Sciatic nerve (tissue), 2 donors: ENCODE measurements around the gene ING5. TPM values are rescaled to one million over a fixed set of nuclear protein-coding genes. Genes with fewer than 3 reads are reported as not detected.

Experiments
- ATAC-seq: fragments of 200-7000 bp; cut with Tn5 transposase; one replicate; pipeline ENCODE4 v1.9.1; 2020; ENCODE audit warnings: mild to moderate bottlenecking, moderate library complexity
- DNase-seq: peaks from one replicate; pipeline ENCODE4 v3.0.0-alpha.2; 2020; ENCODE audit warnings: low spot score
- intact Hi-C: fragments of 100-400 bp; cut with DNase I; formaldehyde crosslinking; loops from one replicate; pipeline ENCODE4 v1.14.2; 2022
- total RNA-seq: library from RNA; stranded (reverse); fragmentation: NEBNext Ultra II Directional; extraction: Animal tissue kit (Norgen Biotek cat#: 25700); gene quantifications from one replicate; pipeline ENCODE4 v1.2.1, GENCODE V29; 2021
- donor health status: DM: no; HTN: no; CAD: no.
- donor health status: DM: no; HTN: no; CAD: no.

The ING5 gene
- total RNA-seq, 1 donor from 2014 or later: 46.1 TPM

DNA sequence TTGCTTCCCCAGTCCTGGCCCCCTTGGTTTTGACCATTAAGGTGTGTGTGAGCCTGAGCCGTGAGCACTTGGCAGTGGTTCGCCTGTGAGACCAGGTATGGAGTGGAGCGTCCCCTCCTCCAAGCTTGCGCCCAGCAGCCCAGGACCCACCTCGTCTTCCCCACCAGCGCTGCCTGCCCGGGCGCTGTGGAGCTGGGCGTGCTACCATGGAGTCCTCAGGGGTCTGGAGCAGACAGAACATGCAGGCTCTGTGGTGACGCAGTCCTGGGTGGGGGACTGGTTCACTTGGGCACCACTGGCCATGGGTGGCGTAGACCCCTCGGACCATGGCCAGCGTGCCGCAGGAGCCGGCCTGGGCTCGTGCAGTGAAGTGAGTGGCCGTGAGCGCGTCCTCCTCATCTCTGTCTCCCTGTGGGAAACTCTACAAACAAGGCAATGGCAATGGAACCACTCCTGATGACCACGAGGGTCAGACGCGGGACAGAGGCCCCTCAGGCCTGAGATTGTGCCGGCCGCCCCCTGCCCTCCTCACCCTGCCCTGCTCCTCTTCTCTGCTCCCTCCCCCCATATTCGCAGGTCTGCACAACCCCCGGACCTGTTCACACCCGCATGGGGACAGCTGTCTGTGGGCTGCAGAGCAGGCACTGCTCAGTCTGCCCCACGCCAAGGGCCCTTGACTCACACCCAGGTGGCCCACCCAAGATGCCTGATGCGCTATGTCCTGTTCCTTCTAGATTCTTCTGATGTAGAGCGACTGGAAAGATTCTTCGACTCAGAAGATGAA lies 30.2 kb upstream of the ING5 start:
- intact Hi-C loops: no loop called here
- DNase-seq (no peak), ATAC-seq (peak; percentile 15)

DNA sequence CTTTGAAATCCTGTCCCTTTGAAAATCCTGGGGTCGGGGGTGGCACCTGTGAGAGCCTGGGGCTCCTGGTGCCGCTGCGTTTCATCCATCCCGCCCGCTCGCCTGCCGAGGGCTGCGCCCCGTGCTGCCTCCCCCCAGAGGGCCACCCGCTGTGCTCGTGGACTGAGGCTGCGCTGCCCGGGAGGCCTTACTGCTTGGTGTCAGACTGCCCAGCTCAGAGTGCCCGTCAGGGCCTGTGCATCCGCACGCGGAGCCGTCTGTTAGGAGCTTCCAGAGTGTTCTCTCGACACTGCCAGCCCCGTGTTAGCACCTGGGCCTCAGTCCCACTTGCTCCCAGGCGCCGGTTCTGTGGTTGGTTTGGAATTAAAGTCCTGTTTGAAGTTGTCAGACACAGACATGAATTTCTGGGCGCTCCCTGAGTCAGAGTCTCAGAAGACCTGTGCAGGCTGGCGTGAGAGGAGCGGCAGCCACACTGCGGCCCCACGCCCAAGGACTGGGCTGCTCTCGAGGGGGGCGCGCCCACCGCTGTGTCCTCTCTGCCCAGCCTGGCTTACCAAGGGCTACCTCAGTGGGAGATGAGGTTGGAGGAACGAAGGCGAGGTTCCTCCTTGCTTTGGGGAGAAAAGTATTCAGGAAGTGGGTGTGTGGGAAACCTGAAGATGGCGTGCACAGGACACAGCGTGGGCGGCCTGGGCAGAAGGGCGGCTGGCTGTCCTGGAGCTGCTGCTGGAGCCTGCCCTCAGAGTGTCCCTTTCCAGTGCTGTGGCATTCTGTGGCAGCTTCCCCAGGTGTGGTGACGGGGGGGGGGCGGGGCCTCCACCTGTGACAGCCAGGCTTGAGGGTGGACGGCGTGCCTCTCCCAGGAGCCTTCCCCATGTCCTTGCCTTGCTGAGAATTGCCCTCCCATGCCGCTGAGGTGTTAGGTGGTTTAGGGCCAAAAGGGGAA lies 29.3 kb upstream of the ING5 start:
- no peak for ATAC-seq
- DNase-seq: no peak
- intact Hi-C loops: no loop called here

- ATAC-seq: no peak
- DNase-seq: no peak
- intact Hi-C loops: no loop called here
Observed at GRCh38 chr2:241673189-241673663, 28.6 kb upstream of the ING5 start.

GRCh38 chr2:241673797-241674725 lies 27.8 kb upstream of the ING5 start:
- DNase-seq (no peak), ATAC-seq (no peak)
- intact Hi-C loops: no loop called here

DNA sequence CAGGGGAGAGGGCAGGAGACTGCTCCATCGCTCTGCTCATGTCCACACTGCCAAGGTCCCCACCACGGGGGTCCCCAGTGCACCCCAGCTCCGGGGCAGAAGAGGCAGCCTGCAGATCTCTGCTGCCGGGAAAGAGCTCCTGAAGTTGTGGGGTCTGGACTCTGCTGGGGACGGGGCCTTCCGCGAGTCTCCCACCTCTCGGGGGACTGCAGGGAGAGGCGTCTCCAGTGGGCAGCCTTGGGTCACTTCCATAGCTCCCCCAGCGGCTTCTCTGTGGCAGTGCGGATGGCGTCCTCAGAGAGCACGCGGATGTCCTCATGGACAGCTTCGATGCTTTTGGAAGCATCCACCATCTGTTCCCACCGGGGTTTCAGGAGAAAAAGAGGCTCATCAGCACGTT lies 26.0 kb upstream of the ING5 start:
- no peak for ATAC-seq

GRCh38 chr2:241676665-241677064 lies 25.2 kb upstream of the ING5 start:
- intact Hi-C loops: no loop called here
- ATAC-seq (no peak), DNase-seq (no peak)

More for the DNA sequence above, 26.0 kb upstream of the ING5 start:
- no peak for DNase-seq
- intact Hi-C loops: no loop called here

DNA sequence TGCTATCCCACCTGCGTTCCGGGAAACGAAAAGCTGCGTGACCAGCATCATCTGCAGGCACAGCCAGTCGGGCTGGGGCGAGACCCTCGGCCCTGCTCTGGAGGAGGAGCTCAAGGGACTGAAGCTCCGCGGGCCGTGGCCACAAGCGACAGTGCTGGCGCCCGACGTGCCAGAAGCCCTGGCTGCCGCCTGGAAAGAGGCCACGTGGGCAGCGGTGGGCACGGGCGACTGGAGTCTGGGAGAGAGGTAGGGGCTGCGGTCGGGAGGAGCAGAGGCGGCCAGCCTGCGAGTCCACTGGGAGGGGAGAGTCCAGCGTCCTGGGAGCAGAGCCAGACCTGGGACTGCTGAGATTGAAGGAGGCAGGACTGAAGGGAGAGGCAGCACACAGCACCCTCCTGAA lies 24.4 kb upstream of the ING5 start:
- intact Hi-C loops: no loop called here
- DNase-seq (no peak), ATAC-seq (no peak)

- DNase-seq: no peak
- ATAC-seq: no peak
- intact Hi-C loops: no loop called here
Observed at GRCh38 chr2:241678307-241678706, 23.5 kb upstream of the ING5 start.

- DNase-seq (no peak), ATAC-seq (no peak)
- intact Hi-C loops: no loop called here
Observed at GRCh38 chr2:241678784-241679540, 22.9 kb upstream of the ING5 start.

GRCh38 chr2:241680044-241680443 lies 21.8 kb upstream of the ING5 start:
- no peak for DNase-seq
- intact Hi-C loops: no loop called here

GRCh38 chr2:241680827-241681599 lies 20.8 kb upstream of the ING5 start:
- DNase-seq (no peak), ATAC-seq (peak; percentile 59)
- intact Hi-C loops: no loop called here

More at GRCh38 chr2:241680044-241680443, 21.8 kb upstream of the ING5 start:
- no peak for ATAC-seq

DNA sequence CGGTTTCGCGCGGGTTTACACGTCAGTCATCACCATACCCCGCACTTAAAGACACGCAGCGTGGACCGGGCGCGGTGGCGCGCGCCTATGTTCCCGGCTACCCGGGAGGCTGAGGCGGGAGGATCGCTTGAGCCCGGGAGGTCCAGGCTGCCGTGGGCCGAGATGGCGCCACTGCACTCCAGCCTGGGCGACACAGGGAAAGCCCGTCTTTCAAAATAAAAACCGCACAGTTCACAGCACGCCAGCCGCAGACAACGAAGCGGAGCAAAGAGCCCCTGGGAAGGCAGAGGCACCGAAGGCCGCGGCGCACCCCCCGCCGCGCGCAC lies 15.6 kb upstream of the ING5 start:
- peak; percentile 2 for ATAC-seq
- intact Hi-C loops: no loop called here
- no peak for DNase-seq

DNA sequence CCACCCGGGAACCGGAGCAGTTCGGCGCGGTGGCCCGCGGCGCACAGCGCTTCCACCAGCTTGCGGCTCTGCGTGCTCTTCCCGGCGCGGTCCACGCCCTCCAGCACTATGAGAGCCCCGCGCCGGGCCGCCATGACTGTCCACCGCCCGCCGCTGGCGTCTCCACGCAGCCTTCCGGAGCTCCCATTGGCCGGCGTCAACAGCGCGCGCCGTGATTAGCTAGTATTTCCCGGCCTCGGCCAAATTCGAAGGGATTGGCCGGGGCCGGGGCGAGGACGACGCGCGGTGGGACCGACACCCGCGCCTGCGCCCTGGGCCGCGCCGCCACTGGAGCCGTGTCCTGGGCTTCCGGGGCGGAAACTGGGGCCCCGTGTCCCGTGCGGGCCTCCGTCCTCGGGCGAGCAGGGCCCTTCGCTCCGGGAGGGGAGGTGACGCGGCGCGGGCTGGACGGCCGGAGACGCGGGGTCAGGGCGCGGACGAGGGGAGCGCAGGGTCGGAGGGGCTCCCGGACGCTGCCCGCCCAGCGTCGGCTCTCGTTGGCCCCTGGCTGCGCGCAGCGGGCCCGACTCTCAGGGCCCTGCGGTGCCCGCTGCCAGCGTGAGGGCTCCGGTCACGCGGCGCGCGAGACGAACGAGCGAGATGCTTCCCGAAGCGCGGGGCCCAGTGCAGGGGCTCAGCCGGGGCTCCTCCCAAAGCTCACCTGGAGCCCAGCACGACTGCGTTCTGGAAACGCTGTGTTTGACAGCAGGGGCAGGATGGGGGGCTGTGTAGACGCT lies 15.0 kb upstream of the ING5 start, which contains the start of gene DTYMK:
DTYMK (minus strand) TSS at position 166 of the 776 bp plus-strand sequence; CDS start at position 134, 32 bp downstream.
- DNase-seq: peak; percentile 96
- peak; percentile 99 for ATAC-seq
- intact Hi-C loops: no loop called here

- intact Hi-C loops: no loop called here
- DNase-seq (no peak), ATAC-seq (no peak)
Observed at GRCh38 chr2:241689306-241689705, 12.5 kb upstream of the ING5 start.

GRCh38 chr2:241690202-241690717 lies 11.6 kb upstream of the ING5 start:
- DNase-seq: no peak
- ATAC-seq: no peak
- intact Hi-C loops: no loop called here

GRCh38 chr2:241692448-241692847 lies 9.4 kb upstream of the ING5 start:
- DNase-seq: no peak
- intact Hi-C loops: no loop called here
- no peak for ATAC-seq

DNA sequence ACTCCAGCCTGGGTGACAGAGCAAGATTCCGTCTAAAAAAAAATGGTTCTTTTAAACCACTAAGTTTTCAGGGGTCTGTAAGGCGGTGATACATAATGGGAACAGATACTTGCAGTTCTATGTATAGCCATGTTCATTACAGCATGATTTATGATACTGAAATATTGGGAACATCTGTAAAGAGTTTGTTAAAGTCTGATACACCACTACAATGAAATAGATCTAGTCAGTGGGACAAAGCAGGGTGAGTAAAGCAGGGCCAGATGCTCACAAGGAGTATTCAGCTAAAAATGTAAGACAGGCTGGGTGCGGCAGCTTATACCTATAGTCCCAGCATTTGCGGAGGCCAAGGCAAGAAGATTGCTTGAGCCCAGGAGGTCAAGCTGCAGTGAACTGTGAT lies 6.2 kb upstream of the ING5 start:
- intact Hi-C loops: no loop called here
- ATAC-seq (no peak), DNase-seq (no peak)
